Measurements from ENCODE around the gene SPTBN5.

DNA sequence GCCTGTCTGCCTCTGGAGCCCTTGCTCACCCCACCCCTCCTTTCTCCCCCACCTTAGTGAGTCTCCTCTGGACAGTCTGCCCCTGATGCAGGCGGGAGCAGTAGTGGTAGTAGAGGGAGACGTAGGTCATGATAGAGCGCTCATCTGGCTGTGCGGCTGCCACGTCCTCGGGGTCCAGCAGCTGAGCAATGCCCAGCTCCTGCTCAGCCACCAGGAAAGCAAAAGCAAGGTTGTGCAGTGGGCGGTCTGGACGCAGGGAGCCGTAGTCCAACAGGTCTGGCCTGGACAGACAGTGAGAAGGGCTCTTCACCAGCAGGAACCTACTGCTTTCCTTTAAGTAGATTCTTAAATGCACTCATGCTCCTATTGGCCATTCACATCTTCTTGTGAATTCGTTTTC is 6.7 kb downstream of the SPTBN5 start:
- TF ChIP-seq EZH2phosphoT487 (IDR thresholded peaks at IDR 0.05; ENCODE audit: unreplicated experiment), result no peak
- TF ChIP-seq, protein P1, sequence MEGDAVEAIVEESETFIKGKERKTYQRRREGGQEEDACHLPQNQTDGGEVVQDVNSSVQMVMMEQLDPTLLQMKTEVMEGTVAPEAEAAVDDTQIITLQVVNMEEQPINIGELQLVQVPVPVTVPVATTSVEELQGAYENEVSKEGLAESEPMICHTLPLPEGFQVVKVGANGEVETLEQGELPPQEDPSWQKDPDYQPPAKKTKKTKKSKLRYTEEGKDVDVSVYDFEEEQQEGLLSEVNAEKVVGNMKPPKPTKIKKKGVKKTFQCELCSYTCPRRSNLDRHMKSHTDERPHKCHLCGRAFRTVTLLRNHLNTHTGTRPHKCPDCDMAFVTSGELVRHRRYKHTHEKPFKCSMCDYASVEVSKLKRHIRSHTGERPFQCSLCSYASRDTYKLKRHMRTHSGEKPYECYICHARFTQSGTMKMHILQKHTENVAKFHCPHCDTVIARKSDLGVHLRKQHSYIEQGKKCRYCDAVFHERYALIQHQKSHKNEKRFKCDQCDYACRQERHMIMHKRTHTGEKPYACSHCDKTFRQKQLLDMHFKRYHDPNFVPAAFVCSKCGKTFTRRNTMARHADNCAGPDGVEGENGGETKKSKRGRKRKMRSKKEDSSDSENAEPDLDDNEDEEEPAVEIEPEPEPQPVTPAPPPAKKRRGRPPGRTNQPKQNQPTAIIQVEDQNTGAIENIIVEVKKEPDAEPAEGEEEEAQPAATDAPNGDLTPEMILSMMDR (conservative IDR thresholded peaks at IDR 0.05; ENCODE audit: low read depth in 2 of 2), result no peak
- no peak for TF ChIP-seq EZH2 (IDR thresholded peaks at IDR 0.05; ENCODE audit: low read depth, unreplicated experiment)
- TF ChIP-seq POLR2AphosphoS5 (IDR thresholded peaks at IDR 0.05; ENCODE audit: low read depth), result no peak
- TF ChIP-seq JUNB (IDR thresholded peaks at IDR 0.05; ENCODE audit: unreplicated experiment), result no peak
- no peak for TF ChIP-seq REST (IDR thresholded peaks at IDR 0.05; ENCODE audit: unreplicated experiment)
